Measurements from ENCODE around the gene WDFY3.

The WDFY3 gene

DNA sequence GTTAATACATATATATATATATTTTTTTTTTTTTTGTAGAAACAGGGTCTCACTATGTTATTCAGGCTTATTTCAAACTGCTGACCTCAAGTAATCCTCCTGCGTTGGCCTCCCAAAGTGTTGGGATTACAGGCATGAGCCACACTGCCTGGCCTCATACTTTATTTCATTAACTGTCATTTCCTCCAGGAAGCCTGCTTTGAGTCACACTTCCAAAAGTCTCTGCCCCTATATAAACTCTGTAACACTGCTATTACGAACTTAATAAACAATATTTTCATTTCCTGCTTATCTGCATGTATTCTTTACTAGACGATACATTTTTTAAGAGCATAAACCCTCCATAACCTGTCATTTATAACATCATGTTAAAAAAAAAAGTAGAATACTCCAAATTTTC lies 167.2 kb downstream of the WDFY3 start:
- Mint-ChIP-seq H3K4me3 (no peak overlapping the region), H3K9me3 (no peaks in the 10 kb centered on the region)
- DNase-seq: no peak

DNA sequence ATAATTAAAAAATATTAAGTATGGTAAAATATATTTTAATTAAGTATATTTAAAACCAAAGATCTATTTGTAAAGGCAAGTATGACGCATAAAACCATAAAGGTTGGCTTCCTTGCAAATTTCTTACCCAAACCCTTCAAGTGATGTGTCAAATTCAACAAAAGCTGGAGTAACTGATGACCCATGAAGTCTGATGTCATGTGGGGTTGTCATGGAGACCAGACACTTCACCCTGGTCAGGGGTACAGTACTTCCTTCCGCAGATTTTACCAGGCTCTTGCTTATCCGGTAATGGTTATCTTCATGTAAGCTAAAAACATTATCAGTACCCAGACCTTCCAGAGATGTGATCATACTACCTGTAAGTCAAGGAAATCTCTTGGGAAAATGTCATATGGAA lies 170.1 kb downstream of the WDFY3 start:
- Mint-ChIP-seq H3K36me3 (no peaks in the 10 kb centered on the region), H3K4me3 (no peak overlapping the region), H3K4me1 (no peaks in the 10 kb centered on the region), H3K27ac (no peak overlapping the region), H3K27me3 (no peaks in the 10 kb centered on the region), H3K9me3 (no peaks in the 10 kb centered on the region)
- CTCF ChIA-PET: no interaction called here
- DNase-seq: no peak

More for the DNA sequence above, 167.2 kb downstream of the WDFY3 start:
- no peak overlapping the region for H3K27ac Mint-ChIP-seq
- no peaks in the 10 kb centered on the region for H3K27me3 Mint-ChIP-seq
- no peaks in the 10 kb centered on the region for H3K4me1 Mint-ChIP-seq
- CTCF ChIA-PET: no interaction called here
- H3K36me3 Mint-ChIP-seq: no peaks in the 10 kb centered on the region

DNA sequence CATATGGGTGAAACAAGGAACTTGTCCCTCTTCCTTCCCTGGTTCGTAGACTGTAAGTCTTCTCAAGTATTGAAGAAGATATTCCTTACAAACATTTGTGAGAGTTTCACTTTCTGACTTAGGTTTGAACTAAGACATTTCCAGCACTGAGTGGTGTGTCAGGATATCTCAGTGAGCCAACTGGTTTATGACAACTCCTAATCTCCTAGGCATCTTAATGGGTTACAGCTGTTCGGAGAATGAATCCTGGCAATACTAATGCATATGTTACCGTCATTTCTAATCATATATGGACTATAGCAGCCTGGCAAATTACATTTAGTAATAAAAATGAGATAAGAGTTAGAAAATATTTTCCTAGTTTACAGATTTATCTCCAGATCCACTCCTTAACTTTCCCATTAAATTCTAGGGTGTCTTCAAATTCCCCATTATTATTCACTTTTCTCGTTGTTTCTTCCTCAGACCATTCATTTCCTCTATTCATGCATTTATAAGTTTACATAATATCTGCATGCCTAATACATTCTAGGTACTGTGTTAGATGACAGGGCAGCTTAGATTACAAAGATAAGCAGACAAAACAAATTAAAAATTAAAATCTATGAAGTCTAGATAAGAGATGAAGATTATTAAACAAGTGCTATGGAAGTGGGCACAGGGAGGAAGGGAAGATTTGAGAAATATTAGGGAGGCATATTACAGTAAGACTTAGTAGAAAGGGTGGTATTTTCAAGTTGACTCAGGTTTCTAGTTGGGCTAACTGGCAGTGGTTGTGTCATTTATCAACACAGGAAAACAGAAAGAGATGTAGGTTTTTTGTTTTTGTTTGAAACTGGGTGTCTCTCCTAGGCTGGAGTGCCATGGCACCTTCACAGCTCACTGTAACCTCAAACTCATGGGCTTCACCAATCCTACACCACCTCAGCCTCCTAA lies 173.9 kb downstream of the WDFY3 start:
- H3K36me3 Mint-ChIP-seq: no peaks in the 10 kb centered on the region
- H3K27ac Mint-ChIP-seq: no peak overlapping the region
- H3K4me1 Mint-ChIP-seq: no peaks in the 10 kb centered on the region
- H3K4me3 Mint-ChIP-seq: no peak overlapping the region
- H3K9me3 Mint-ChIP-seq: no peaks in the 10 kb centered on the region
- CTCF ChIA-PET: no interaction called here
- DNase-seq: no peak
- H3K27me3 Mint-ChIP-seq: no peaks in the 10 kb centered on the region

DNA sequence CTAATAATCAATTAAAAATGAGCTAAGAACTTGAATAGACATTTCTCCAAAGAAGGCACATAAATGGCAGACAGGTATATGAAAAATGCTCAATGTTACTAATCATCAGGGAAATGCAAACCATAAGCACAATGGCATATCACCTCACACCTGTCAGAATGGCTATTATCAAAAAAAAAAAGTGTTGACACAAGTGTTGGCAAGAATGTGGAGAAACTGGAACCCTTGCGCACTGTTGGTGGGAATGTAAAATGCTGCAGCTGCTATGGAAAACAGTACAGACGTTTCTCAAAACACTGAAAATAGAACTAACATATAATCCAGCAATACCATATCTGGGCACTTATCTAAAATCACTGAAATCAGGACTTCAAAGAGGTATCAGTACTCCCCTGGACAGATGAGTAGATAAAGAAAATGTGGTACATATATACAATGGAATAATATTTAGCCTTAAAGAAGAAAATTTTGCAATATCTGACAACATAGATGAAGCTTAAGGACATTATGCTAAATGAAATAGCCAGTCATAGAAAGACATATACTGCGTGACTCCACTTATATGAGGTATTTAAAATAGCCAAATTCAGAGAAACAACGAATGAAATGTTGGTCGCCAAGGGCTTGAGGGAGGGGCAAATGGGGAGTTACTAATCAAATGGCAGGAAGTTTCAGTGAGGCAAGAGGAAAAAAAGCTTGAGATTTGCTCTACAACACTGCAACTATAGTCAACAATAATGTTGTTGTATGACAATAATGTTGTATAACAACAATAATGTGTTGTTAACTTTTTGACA lies 175.5 kb downstream of the WDFY3 start:
- Mint-ChIP-seq H3K27ac (no peak overlapping the region), H3K4me3 (no peak overlapping the region), H3K4me1 (no peaks in the 10 kb centered on the region), H3K27me3 (no peaks in the 10 kb centered on the region), H3K9me3 (no peaks in the 10 kb centered on the region), H3K36me3 (no peaks in the 10 kb centered on the region)
- CTCF ChIA-PET: interaction anchor here (0.7 kb wide), 1 partner anchor 59 kb away, joined by 3 read pairs; no protein-coding TSS in a partner anchor
- no peak for DNase-seq

DNA sequence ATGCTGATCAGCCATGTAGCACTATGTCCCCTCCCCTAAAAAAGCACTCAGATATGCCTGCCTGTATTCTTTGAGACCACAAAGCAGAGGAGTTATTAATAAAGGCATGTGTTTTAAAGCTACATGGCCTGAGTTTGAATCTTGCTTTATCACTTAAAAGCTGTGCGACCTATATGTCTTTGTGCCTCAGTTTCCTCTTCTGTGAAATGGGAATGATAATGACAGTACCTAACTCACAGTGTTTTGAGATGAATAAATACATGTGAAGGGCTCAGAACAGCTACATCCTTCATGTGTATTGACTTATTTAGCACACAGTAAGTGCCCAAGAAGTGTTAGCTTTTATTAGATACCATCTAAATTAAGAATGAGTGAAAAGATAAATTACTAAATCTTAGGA lies 180.0 kb downstream of the WDFY3 start:
- no peak for DNase-seq
- Mint-ChIP-seq H3K27me3 (no peaks in the 10 kb centered on the region), H3K36me3 (no peaks in the 10 kb centered on the region), H3K4me3 (no peak overlapping the region), H3K27ac (no peak overlapping the region), H3K9me3 (no peaks in the 10 kb centered on the region), H3K4me1 (no peaks in the 10 kb centered on the region)
- CTCF ChIA-PET: no interaction called here

DNA sequence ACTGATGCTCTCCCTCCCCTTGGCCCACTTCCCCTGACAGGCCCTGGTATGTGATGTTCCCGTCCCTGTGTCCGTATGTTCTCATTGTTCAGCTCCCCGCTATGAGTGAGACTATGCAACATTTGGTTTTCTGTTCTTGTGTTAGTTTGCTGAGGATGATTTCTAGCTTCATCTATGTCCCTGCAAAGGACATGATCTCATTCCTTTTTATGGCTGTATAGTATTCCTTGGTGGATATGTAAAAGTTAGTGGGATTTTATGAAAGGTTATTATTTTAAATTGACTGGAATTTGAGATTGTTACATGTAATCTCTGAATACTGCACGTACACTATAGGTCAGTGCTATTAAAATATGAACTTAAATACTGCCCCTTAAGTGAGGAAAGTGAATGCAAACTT lies 184.0 kb downstream of the WDFY3 start:
- DNase-seq: no peak
- Mint-ChIP-seq H3K9me3 (no peaks in the 10 kb centered on the region), H3K27ac (no peak overlapping the region), H3K36me3 (no peaks in the 10 kb centered on the region), H3K4me1 (no peaks in the 10 kb centered on the region), H3K27me3 (no peaks in the 10 kb centered on the region), H3K4me3 (no peak overlapping the region)
- CTCF ChIA-PET: no interaction called here

DNA sequence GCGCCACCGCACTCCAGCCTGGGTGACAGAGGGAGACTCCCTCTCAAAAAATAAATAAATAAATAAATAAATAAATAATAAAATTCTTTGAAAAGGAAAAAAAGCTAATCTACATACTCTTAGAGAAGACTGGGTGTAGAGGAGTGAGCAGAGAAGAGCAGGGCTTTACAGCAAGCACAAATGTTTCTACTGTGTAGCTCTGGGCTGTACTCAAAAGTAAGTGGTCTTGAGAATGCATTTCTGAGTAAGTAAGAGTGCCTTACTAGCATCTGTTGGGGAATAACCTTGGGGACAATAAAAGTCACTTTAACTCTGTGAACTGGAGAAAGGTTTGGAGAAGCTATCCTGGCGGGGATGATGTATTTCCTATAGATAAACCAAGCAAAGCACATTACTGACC lies 185.8 kb downstream of the WDFY3 start:
- no peak overlapping the region for H3K27ac Mint-ChIP-seq
- H3K36me3 Mint-ChIP-seq: no peaks in the 10 kb centered on the region
- CTCF ChIA-PET: no interaction called here
- DNase-seq: no peak
- H3K4me1 Mint-ChIP-seq: no peaks in the 10 kb centered on the region
- H3K9me3 Mint-ChIP-seq: no peaks in the 10 kb centered on the region
- no peak overlapping the region for H3K4me3 Mint-ChIP-seq
- H3K27me3 Mint-ChIP-seq: no peaks in the 10 kb centered on the region

DNA sequence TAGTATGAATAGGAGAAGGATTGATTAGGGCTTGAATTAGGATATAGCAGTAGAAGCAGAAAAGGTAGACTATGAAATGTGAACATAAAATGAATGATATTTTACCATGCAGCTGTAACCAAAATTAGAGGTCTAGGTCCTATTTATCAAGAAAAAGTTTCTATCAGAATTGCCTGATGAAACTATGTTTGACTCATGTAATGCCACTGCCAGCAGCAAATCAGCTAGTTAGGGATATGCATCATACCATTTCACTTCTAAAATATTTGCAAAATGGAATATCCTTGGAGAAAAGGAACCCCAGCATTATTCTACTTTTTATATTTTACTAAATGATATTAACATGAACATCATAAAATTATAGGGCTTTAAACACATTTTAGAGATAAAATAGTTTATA lies 188.4 kb downstream of the WDFY3 start:
- no peaks in the 10 kb centered on the region for H3K9me3 Mint-ChIP-seq
- H3K27ac Mint-ChIP-seq: no peak overlapping the region
- H3K36me3 Mint-ChIP-seq: no peaks in the 10 kb centered on the region
- CTCF ChIA-PET: no interaction called here
- no peaks in the 10 kb centered on the region for H3K4me1 Mint-ChIP-seq
- H3K27me3 Mint-ChIP-seq: no peaks in the 10 kb centered on the region
- H3K4me3 Mint-ChIP-seq: no peak overlapping the region
- no peak for DNase-seq

DNA sequence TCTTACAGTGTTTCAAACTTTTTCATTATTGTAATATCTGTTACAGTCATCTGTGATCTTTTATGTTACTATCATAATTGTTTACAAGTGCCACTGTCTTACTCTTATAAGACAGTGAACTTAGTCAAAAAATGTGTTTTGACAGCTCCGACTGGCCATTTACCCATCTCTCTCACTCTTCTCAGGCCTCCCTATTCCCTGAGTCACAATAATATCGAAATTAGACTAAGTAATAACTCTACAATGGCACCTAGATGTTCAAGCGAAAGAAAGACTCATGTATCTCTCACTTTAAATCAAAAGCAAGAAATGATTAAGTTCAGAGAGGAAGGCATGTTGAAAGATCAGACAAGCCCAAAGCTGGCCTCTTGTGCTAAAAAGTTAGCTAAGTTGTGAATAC lies 199.3 kb downstream of the WDFY3 start:
- no peaks in the 10 kb centered on the region for H3K4me1 Mint-ChIP-seq
- no peak overlapping the region for H3K4me3 Mint-ChIP-seq
- H3K9me3 Mint-ChIP-seq: no peaks in the 10 kb centered on the region
- H3K27me3 Mint-ChIP-seq: no peaks in the 10 kb centered on the region
- no peak overlapping the region for H3K27ac Mint-ChIP-seq
- DNase-seq: no peak
- no peaks in the 10 kb centered on the region for H3K36me3 Mint-ChIP-seq
- CTCF ChIA-PET: no interaction called here

DNA sequence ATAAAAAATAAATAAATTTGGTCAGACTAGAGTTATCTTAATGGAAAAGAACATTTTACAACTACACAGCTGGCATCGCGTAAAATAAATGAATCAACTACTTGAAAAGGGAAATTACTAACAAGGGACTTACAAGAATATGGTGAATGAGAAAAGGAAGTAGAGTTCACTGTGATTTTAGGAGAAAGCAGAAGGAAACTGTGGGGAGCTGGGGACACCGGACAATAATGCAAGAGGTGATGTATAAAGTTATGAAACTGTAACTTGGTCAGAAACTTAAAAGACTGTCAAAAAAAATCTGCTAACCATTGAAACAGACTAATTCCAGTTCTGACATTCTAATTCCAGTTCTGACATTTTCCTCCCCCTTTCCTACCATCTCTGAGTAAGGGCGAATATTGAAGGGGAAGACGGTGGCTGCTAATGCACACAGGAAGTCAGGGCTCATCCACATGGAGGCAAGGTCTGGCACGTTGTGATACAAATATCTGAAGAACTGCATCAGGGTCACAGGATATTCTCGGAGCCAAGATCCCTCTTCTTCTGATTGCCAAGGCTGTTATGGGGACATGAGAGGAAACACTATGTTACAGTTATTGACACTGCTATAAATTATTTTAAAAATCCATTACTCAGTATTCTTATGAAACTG lies 213.0 kb downstream of the WDFY3 start:
- no peaks in the 10 kb centered on the region for H3K4me1 Mint-ChIP-seq
- H3K9me3 Mint-ChIP-seq: no peaks in the 10 kb centered on the region
- no peak overlapping the region for H3K4me3 Mint-ChIP-seq
- no peaks in the 10 kb centered on the region for H3K36me3 Mint-ChIP-seq
- H3K27ac Mint-ChIP-seq: no peak overlapping the region
- no peaks in the 10 kb centered on the region for H3K27me3 Mint-ChIP-seq
- CTCF ChIA-PET: interaction anchor here (1.6 kb wide), 1 partner anchor 17 kb away, joined by 3 read pairs; no protein-coding TSS in a partner anchor
- DNase-seq: no peak

DNA sequence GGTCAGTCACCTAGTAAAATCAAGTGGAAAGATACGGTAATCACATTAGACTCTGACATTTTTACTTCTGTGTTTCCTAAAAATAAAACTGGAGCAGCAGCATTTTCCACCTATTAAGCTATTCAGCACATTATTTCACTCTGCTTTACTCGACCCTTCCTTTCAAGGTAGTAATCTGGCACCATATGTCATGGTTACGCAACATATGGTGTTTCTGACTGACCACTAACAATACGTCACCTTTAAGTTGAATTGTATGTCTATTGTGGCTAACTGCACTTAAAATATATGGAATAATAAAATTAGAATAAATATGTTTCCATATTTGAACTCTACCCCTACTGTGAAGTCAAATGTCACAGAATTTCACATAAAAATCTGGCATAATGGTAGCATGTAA lies 214.8 kb downstream of the WDFY3 start:
- no peaks in the 10 kb centered on the region for H3K9me3 Mint-ChIP-seq
- H3K27ac Mint-ChIP-seq: no peak overlapping the region
- DNase-seq: no peak
- H3K4me1 Mint-ChIP-seq: no peaks in the 10 kb centered on the region
- H3K4me3 Mint-ChIP-seq: no peak overlapping the region
- CTCF ChIA-PET: interaction anchor here (1.6 kb wide), 1 partner anchor 15 kb away, joined by 3 read pairs; no protein-coding TSS in a partner anchor
- no peaks in the 10 kb centered on the region for H3K36me3 Mint-ChIP-seq
- H3K27me3 Mint-ChIP-seq: no peaks in the 10 kb centered on the region

DNA sequence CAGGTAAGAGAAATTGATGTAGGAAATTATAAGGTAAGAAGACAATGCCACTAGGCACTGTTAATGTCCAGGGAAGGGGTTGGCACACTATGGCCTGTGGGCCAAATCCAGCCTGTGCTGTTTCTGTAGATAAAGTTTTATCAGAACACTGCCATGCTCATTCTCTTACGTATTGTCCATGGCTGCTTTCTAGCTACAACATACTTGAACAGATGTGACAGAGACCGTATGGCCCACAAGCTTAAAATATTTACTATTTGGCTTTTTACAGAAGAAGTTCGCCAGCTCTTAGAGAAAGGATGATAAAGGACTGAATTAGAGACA lies 215.6 kb downstream of the WDFY3 start:
- no peaks in the 10 kb centered on the region for H3K4me1 Mint-ChIP-seq
- H3K36me3 Mint-ChIP-seq: no peaks in the 10 kb centered on the region
- DNase-seq: no peak
- H3K27me3 Mint-ChIP-seq: no peaks in the 10 kb centered on the region
- H3K4me3 Mint-ChIP-seq: no peak overlapping the region
- CTCF ChIA-PET: interaction anchor here (0.6 to 2.1 kb wide), 4 partner anchors 14 to 985 kb away, joined by 3 to 15 read pairs (median 7); no protein-coding TSS in a partner anchor
- no peak overlapping the region for H3K27ac Mint-ChIP-seq
- no peaks in the 10 kb centered on the region for H3K9me3 Mint-ChIP-seq

DNA sequence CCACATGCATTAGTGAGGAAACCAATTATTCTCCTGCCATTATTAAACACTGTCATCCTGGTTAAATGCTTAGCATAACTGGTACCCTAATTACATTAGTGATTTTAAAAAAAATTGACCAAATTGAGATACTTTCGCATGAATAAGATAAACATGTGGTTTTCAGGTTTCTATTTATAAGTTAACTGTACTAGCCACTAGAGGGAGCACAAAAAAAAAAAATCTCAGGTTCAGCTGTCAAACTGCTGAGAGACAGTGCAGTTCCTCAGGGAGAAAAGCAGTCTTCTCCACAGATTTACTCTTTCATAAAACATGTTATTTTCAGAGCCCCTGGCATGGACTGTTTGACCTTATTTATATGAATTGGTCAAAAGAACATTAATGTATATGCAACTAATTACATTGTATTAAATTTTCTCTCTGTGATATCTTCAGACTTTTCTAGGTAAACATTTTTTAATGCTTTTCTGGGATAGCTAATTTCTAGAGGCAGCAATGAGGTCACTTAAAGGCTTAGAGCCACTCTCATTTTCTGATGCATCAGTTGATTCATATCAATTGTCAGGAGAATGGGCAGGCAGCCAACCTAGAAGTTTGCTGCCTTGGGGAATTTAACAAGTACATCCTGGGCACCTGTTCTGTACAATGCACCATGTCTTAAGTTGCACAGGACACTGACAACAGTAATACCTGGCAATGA lies 216.1 kb downstream of the WDFY3 start:
- CTCF ChIA-PET: interaction anchor here (0.6 to 2.1 kb wide), 4 partner anchors 14 to 985 kb away, joined by 3 to 15 read pairs (median 7); no protein-coding TSS in a partner anchor
- no peak overlapping the region for H3K4me3 Mint-ChIP-seq
- DNase-seq: no peak
- H3K27me3 Mint-ChIP-seq: no peaks in the 10 kb centered on the region
- no peaks in the 10 kb centered on the region for H3K36me3 Mint-ChIP-seq
- H3K9me3 Mint-ChIP-seq: no peaks in the 10 kb centered on the region
- no peaks in the 10 kb centered on the region for H3K4me1 Mint-ChIP-seq
- H3K27ac Mint-ChIP-seq: no peak overlapping the region

DNA sequence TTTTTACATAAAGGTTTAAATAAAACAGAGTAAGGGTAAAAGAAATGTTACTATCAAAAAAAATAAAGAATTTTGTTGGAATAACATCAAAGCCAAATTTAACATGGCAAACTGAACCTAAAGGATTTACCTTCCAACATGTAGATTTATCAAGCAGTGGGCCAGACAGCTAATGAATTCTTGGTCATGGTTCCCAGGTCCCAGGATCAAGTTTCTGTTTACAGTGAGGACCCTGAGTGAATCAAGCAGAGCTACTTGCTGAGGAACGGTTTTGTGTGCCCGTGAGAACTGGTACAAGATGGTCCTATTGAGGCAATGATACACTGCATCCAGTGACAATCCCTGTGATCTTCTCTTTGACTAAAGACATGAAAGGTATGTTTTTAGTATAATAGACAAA lies 226.4 kb downstream of the WDFY3 start:
- Mint-ChIP-seq H3K27ac (no peak overlapping the region), H3K4me3 (no peak overlapping the region), H3K4me1 (no peaks in the 10 kb centered on the region), H3K9me3 (no peaks in the 10 kb centered on the region), H3K27me3 (no peaks in the 10 kb centered on the region), H3K36me3 (no peaks in the 10 kb centered on the region)
- no peak for DNase-seq
- CTCF ChIA-PET: no interaction called here

All from activated naive CD4-positive, alpha-beta T cell treated with anti-CD3 and anti-CD28 coated beads, Interleukin-2, amount 10 ng/mL, durations not matched to agents 7 days and 5 days (primary cell).